GM12801 (cell line): ENCODE results near the gene CNTNAP2.

ENCODE experiments used
- TF ChIP-seq, protein P1 (sequence below): IDR thresholded peaks from one replicate; pipeline ENCODE4 v1.5.1; 2011; ENCODE audit warnings: control low read depth; ENCODE audit not compliant: insufficient read length; ENCODE audit errors: extremely low read depth

Gene CNTNAP2

DNA sequence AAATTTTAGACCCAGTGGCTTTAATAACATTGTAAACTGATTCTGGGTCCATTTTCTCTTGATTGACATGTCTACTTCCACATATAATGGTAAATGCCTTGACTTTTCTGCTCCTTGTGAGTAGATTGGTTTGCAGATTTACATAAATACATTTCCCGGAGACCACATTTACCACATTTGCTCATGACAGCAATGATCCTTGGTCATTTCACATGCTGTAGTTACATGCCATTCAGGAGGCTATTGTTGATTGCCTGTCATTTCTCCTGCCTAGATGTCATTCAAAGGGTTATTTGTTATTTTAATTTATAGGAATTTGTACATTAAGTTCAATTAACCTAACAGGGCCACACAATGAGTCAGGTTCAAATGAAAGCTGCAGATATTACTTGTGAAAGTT, 280.5 kb downstream of the CNTNAP2 start:
- TF ChIP-seq, protein P1, sequence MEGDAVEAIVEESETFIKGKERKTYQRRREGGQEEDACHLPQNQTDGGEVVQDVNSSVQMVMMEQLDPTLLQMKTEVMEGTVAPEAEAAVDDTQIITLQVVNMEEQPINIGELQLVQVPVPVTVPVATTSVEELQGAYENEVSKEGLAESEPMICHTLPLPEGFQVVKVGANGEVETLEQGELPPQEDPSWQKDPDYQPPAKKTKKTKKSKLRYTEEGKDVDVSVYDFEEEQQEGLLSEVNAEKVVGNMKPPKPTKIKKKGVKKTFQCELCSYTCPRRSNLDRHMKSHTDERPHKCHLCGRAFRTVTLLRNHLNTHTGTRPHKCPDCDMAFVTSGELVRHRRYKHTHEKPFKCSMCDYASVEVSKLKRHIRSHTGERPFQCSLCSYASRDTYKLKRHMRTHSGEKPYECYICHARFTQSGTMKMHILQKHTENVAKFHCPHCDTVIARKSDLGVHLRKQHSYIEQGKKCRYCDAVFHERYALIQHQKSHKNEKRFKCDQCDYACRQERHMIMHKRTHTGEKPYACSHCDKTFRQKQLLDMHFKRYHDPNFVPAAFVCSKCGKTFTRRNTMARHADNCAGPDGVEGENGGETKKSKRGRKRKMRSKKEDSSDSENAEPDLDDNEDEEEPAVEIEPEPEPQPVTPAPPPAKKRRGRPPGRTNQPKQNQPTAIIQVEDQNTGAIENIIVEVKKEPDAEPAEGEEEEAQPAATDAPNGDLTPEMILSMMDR: no peak

DNA sequence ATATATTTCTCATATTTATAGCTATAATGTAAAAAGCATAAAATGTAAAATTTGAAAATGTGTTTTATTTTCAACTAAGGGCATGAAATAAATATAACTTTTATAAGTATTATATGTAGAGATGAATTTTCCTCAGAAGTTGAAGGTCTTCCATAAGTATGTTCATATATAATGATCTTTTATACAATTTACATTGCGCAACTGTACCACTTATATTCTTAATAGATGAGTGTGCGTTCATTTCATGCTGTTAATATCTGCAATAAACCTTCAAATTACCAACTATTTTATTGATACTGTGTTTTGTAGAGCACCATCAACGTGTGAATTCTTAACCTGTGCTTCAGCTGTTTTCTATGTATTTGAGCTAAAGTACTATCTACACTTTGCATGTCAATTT, 285.3 kb downstream of the CNTNAP2 start:
- TF ChIP-seq, protein P1: no peak

DNA sequence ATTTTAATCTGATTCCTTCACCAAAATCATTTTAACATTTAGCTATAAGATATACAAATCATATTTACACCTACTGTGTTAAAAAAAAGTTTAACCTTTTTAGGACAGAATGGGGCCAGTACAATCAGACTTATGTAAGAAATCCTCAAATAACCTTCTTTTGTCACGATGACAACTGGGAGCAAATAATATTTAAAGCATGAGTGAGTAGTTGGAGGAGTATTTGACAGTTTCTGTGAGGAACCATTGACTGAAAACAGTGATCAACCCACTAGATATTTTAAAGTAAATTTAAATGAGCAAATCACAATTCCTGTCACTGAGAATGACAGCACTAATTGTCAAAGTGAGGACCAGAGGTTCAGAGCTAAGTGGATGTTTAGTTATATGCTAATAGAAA, 289.1 kb downstream of the CNTNAP2 start:
- TF ChIP-seq, protein P1: no peak

DNA sequence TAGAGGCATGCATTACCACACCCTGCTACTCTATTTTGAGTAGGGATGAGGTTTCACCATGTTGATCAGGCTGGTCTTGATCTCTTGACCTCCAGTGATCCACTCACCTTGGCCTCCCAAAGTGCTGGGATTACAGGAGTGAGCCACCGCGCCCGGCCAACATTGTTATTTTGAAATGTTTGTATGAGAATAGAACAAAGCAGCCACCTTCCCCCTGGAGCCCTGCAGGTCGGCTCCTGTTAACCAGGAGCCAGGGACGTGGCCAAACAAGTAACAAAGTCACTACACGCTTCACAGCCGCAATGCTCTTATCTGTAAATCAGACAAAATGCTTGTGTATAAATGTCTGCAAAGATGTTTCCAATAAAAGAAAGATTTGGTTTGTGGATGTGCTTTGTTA, 295.4 kb downstream of the CNTNAP2 start:
- TF ChIP-seq, protein P1: no peak

DNA sequence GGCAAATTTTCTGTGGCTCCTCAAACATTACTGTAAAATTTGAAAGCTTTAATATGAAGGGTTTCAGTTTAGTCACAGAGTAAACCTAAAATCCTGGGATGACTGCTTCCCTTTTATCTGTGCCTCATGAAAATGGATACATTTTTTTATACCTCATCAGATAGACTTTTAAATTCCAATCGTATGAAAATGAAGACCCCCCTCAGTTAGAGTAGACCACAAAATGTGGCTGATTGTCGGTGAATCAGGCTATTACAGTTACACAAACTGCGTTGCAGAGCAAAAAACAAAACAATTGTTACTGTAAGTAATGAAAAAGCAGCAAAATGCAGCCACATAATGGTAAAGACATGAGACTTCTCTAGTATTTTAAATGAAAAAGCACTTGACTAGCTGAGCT, 296.2 kb downstream of the CNTNAP2 start:
- TF ChIP-seq, protein P1: no peak

DNA sequence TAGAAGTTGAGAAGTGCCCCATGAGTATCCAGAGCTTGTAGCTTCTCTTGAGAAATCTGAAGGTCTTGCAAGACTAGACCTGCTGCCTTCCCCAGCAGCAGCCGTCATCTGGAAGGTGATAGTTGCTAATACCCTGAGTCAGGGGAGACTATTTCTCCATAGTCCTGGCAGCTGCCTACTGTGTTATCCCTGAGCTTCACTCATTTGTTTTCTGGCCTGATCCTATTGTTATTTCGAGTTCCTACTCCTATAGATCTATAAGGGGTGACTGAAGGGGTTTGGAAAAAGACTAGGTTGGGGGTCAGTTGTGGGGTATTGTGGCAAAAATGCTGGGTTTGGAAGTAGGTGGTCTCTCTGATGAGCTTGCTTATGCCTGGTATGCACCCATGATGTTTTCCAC, 297.8 kb downstream of the CNTNAP2 start:
- TF ChIP-seq, protein P1: no peak

DNA sequence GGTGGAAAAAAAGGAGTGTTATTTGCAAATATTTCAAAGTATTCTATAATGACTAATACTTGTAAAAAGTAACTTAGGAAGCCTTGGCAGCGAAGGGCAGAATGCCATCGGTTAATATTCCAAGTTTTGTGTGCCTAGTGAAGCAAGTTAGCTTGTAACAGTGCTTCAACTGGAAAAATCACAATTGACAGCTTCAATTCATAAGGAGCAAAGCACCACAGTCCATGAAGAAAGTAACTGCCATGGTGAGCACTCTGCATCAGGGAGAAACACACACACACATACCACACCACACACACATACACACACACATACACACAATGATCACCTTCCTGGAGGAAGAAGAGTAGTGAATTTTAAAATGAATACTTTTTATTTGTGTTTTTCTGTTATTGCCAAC, 298.3 kb downstream of the CNTNAP2 start:
- TF ChIP-seq, protein P1: no peak

DNA sequence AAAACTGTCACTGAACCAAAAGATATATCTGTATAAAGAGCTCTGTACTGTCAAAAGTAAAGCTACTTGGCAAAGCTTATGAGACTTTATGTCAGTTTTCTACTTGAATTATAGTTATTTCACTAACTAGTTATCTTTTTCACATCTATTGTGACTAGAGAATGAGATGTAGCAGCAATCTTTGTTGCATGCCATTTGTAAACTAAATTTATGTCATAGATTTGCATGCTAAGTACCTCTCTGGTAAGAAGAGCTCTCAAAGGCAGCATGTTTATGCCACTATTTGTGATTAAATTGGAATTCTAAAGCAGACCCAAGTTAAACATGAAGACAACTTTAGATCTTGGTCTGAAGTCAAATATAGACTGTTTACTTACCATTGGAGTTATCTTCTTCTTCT, 300.6 kb downstream of the CNTNAP2 start:
- TF ChIP-seq, protein P1: no peak
